K562 (cell line): Measurements from ENCODE around the gene ZNF407.

ENCODE experiments used
- BCL6 ChIP-seq: fragments of 250-450 bp; sonication (Bioruptor Pico); IDR thresholded peaks from 2 replicates; pipeline ENCODE4 v1.4.0; 2020
- COPS2 ChIP-seq: fragments of 450-650 bp; conservative IDR thresholded peaks from 2 replicates; pipeline ENCODE4 v1.6.1; 2016; ENCODE audit warnings: mild to moderate bottlenecking, moderate library complexity
- CTCF ChIP-seq, 3 experiments: IDR thresholded peaks in 2 of 3; conservative IDR thresholded peaks in 1 of 3; 2 replicates each; pipeline ENCODE4 v1.5.1; 2011 to 2012; ENCODE audit warnings: low read length in 3 of 3, mild to moderate bottlenecking in 3 of 3, control low read depth in 2 of 3, improper control_type of control experiment in 1 of 3, inconsistent platforms in 1 of 3, low read depth in 1 of 3, mixed read lengths in 1 of 3, moderate library complexity in 1 of 3; ENCODE audit not compliant: insufficient read depth in 2 of 3
- ILK ChIP-seq: fragments of 450-650 bp; IDR thresholded peaks from 2 replicates; pipeline ENCODE4 v1.6.1; 2016; ENCODE audit warnings: missing genetic modification characterization, low read depth, mild to moderate bottlenecking, missing compliant biosample characterization, moderate library complexity, borderline replicate concordance
- KLF13 ChIP-seq: fragments of 450-650 bp; IDR thresholded peaks from 2 replicates; pipeline ENCODE4 v1.6.1; 2016; ENCODE audit warnings: missing genetic modification characterization, low read depth, mild to moderate bottlenecking, missing compliant biosample characterization, moderate library complexity, borderline replicate concordance
- POLR2A ChIP-seq: fragments of 450-650 bp; conservative IDR thresholded peaks from 2 replicates; pipeline ENCODE4 v1.6.1; 2016
- PTBP1 ChIP-seq: fragments of 200-400 bp; formaldehyde crosslinking; IDR thresholded peaks from 2 replicates; pipeline ENCODE4 v1.6.1; 2017; ENCODE audit warnings: low read depth, low read length
- RBFOX2 ChIP-seq: fragments of 200-400 bp; formaldehyde crosslinking; IDR thresholded peaks from 2 replicates; pipeline ENCODE4 v1.6.1; 2017; ENCODE audit warnings: low read depth, mild to moderate bottlenecking, low read length, moderate library complexity
- YY1 ChIP-seq, 3 experiments: IDR thresholded peaks; 2 replicates each; pipeline ENCODE4 v1.6.1; 2011; ENCODE audit warnings: low read length in 2 of 3, mild to moderate bottlenecking in 2 of 3, moderate library complexity in 2 of 3, borderline replicate concordance in 1 of 3, control low read depth in 1 of 3, low read depth in 1 of 3; ENCODE audit not compliant: insufficient read depth in 3 of 3, insufficient replicate concordance in 2 of 3, control insufficient read depth in 1 of 3, insufficient read length in 1 of 3; ENCODE audit errors: extremely low read depth in 1 of 3
- ZFPM2 ChIP-seq: fragments of 250-450 bp; sonication (Bioruptor Pico); IDR thresholded peaks from 2 replicates; pipeline ENCODE4 v1.5.1; 2022; ENCODE audit warnings: mild to moderate bottlenecking

- TF ChIP-seq ZFPM2 (CRISPR knock-in tag), result no peak
- no peak for TF ChIP-seq ILK (tag)
- no peak for TF ChIP-seq CTCF (IDR thresholded peaks at IDR 0.05 in 2 of 3, conservative IDR thresholded peaks at IDR 0.05 in 1 of 3; ENCODE audit: insufficient read depth in 2 of 3, low read depth in 1 of 3, low read length in 3 of 3)
- TF ChIP-seq PTBP1, result no peak
- no peak for TF ChIP-seq YY1 (IDR thresholded peaks at IDR 0.05; ENCODE audit: borderline replicate concordance in 1 of 3, control insufficient read depth in 1 of 3, extremely low read depth in 1 of 3, insufficient read depth in 3 of 3, insufficient read length in 1 of 3, insufficient replicate concordance in 2 of 3, low read depth in 1 of 3, low read length in 2 of 3)
- no peak for TF ChIP-seq KLF13 (tag)
- no peak for TF ChIP-seq RBFOX2
- no peak for TF ChIP-seq COPS2
- TF ChIP-seq BCL6 (CRISPR knock-in tag), result no peak
- no peak for TF ChIP-seq POLR2A
Observed at GRCh38 chr18:74831571-74832250, 234.0 kb downstream of the ZNF407 start.
